Measurements from ENCODE around the gene CACNA1E. TPM values are rescaled to one million over a fixed set of nuclear protein-coding genes. Genes with fewer than 3 reads are reported as not detected.

CACNA1E gene
- polyA plus RNA-seq, 1 donor: 0.32 TPM

DNA sequence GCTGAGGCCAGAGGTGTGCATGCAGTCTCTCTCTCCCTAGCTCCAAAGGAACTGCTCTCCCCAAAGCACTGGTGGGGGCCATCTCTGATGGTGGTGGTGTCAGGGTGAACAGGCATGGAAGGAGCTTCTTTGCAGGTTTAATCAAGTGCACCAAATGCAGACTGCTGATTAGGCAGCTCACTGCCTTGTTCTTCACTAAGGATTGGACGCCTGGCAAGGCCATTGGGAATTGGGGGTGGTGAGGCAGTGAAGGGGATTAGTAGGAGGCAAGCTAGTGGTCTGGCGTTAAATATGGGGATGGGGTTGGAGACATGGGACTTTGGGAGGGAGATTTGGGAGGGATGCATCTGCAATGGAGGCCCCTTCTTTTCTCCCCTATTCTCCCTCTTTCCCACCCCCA lies 1.5 kb downstream of the CACNA1E start:
- no peak for DNase-seq (ENCODE audit: low read depth)

DNA sequence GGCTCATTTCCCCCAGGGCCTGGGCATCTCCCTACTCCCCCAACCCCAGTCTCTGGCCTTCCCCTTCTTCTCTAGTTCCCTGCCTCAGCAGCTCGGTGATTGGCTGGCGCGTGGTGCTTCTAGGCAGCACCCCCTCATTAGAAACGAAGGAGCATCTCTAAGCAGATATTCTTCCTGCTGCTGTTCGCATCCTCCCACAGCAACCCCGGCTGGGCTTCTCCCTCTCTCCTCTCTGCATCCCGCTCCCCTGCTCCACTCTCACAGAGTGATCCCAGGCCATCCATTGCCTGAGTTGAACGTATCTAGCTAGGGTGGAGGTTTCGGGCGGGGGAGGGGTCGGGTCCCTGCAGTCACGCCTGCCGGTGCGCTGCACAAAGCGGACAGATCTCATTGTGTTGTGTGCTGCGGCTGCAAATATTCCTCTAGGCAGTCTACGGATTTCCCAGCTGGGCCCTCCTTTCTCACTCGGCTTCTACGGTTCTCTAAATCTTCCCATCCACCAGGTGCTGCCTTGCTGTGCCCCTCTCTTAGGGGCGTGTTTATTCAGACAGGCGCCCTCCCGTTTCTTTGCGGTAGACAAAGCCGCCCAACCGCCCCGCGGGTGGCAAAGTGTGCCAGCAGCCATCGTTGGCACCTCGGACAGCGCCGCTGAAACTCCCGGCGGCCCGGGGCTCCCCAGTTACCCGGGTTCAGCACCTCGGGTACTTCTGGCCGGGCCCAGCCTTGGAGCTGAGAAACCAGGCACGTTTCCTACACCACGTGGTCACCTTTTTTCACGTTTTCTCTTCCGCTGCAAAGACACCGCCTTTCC lies 2.2 kb downstream of the CACNA1E start:
- DNase-seq (ENCODE audit: low read depth): no peak

DNA sequence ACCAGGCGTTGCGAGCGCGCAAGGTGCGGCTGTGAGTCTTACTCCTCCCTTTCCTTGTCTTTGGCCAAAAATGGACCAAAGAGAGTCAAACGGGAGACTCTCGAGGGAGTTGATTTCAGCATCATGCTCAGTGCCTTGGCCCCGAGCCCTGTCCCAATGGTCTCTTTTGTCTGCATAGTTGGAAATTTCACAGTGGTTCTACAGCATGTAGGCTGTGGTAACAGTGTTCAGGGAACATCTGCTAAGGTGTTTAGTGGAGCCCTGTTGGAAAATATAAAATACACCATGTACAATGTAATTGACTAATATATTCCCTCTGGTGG lies 2.7 kb downstream of the CACNA1E start:
- no peak for DNase-seq (ENCODE audit: low read depth)

DNA sequence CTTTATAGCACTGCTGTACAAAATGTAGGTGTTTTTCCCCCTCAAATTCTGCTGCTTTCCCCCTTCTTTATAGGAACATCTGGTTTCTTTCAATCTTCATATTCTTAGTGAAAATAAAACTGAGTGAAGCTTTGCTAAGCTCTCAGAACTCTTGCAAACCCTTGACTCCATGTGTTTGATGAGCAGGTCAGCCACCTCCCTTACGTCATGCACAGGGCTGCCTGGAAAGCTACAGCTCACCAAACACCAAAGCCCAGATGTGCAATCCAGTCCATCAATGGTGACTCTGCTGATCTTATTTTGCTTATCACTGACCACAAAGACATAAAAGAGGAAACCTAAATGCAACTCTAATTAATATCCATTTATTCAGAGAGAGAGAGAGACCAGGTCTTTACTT lies 5.5 kb downstream of the CACNA1E start:
- no peak for DNase-seq (ENCODE audit: low read depth)

DNA sequence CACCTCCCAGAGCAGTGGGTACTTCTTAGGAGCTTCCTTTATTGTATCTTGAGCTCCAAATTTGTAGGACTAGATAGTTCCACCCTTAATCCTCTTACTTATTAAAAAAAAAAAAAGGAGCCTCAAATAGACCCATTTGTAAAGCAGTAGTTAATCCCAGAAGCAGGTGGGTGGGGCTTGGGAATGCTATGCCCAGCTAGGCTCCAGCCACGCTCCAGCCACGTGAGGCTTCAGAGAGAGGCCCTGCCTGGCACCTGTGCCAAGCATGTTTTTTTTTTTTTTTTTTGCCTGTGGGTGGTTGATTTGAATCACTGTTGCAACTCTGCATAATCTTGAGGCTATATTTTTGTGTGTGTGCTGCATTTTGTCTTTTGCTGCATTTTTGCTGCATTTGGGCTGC lies 7.0 kb downstream of the CACNA1E start:
- DNase-seq (ENCODE audit: low read depth): no peak

DNA sequence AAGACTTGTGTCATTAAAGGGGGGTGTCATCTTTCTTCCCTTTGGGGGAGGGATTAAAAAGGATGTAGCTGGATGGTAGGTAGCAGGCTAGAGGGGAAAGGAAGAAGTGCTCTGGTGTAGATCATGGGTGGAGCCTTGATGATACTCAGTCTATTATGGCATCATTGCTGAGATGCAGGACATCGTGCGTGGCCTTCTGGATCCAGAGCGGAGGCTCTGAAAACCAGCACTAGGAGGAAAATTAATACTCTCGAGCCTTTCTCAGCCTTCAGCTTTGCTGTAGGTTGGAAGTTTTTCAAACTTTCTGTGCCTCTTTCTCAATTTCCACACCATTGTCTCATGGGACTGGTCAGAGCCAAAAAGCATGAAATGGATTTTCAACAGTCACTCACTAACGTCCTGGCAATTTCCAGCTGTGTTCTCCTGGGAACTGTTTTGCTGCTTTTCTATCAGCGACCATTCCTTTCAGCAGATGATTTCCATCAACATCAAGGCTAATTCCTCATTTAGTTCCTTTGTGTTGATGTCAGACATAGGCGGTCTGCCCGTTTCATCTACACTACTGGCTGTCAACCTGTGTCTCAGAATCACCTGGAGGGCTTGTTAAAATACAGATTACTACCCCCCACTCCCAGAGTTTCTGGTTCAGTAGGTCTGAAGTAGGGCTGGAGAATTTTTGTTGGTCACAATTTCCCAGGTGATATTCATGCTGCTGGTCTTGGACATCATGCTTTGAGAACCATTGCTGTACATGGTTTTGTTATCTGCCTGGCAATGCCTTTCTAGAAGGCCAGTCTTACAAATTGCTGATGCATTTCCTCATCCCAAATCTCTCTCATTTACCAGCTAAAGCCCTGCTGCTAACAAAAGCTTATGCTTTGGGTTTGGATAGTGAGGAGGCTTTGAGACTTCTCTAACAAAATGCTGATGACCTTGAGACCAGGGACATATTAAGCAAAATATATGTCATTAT lies 7.7 kb downstream of the CACNA1E start:
- peak; percentile 36 for DNase-seq (ENCODE audit: low read depth)

DNA sequence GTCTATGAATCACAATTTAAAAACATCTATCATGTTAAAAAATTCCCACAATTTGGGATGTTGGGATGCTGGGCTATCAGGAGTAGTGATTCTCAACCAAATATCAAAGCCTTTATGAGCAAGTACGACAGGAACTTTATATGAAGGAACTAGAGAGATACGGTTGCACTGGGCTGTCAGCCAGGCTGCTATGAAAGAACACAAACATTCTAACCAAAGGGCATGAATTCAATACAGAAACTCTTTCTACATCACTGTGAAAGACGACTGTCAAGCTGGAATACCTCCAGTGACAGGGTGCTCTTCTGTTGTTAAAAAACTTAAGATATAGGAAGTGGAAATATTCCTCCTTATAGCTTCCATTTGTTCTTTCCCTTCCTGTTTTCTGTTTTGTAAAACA lies 9.8 kb downstream of the CACNA1E start:
- no peak for DNase-seq (ENCODE audit: low read depth)

DNA sequence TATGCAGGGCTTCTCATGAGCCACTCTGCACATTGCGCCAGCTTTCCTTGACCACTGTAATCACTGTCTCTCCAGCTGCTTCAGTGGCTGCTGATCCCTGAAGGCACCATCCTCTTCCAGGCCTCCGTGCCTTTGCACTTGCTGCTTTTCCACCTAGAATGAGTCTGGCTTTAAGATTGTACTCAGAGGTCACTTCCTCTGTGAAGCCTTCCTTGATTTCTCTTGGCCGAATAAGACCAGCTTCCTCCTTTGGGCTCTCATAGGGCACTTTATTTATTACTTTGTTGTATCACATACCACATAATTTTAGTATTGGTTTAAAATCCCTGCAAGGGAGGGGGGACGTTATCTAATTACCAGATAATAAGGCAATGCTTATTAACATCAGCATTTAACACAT lies 10.6 kb downstream of the CACNA1E start:
- no peak for DNase-seq (ENCODE audit: low read depth)

DNA sequence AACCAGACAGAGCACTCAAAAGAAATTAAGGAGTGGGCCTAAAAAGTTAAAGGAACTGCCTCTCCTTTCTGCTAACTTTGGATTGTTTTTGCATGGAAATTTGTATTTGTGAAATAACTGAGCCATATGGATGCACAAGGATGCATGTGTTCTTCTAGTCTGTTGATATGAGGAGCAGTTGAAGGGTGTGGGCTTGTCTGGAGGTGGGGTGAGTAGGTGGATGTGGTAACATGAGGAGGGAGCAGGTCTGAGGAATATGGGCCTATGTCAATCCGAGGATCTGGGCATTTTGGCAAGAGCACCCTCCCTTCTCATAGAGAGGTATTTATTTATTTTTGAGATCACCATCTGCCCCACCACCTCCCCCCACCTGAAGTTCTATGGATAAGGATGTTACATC lies 13.4 kb downstream of the CACNA1E start:
- no peak for DNase-seq (ENCODE audit: low read depth)

DNA sequence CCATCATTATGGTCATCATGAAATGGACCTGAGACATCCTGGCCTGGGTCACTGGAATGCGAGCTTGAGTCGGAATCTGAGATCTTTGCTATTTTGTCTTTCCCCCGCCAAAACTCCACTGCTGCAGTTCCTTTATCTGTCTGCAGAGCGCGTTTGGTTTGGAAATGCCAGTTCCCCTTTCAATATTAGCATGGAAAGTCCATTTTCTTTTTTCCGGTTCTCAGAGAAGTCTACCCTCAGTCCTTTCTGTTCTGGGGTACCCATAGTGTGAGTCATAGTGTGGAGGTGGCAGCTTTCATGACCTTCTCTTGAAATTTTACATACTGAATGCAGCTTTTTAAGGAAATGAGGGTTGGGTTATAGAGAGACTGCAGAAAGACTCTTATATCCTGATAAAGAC lies 14.6 kb downstream of the CACNA1E start:
- DNase-seq (ENCODE audit: low read depth): no peak

DNA sequence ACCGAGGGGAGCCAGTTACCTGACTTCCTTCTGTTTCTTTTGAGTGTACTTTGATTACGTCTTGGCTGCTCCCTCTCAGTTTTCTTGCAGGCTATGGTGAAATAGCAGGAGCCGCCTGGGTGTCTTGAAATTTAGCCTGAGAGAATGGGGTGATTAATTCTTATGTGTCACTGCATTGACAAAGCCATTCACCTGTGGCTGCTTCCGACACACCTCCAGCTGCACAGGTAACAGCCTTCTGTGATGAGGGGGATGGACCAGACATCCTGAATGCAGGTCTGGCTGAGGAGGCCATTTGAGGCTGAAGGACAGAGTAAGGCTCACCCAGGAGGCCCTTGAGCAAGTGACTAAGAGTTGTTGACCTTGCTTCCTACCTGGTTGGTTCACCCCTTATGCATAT lies 16.5 kb downstream of the CACNA1E start:
- no peak for DNase-seq (ENCODE audit: low read depth)

DNA sequence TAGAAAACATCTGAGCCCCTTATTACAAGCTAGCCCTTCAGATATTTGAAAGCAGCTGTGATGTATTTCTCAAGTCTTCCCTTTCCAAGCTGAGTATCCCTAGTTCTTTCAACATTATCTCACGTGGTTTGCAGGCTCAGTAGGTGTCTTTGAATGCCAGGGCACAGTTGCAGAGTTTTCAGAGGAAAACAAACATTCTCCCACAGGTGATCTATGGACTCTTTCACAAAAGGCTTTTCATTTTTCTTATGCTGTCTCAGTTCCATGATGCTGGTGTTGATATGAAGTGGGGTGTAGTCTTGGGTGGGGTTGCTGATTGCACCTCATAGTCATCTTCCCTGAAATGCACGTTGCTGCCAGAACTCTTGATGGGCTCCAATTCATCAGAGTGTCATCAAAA lies 17.3 kb downstream of the CACNA1E start:
- DNase-seq (ENCODE audit: low read depth): no peak

DNA sequence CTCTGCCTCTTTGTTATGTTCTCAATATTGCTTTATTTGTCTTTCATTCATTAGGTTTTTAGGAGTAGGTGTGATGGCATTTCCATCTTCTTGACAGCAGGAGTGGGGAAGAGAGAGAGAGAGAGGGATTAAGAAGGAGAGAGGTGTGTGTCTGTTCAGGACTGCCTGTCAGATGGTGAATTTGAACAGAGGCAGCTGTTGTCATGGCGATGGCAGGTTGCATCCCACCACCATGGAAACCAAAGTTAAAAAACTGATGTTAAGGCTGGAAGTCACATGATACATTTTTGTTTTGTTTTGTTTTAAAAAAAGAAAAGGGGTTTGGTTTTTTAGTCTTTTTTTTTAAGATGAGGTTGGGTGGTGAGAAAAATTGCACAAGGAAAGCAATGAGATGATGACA lies 18.3 kb downstream of the CACNA1E start:
- no peak for DNase-seq (ENCODE audit: low read depth)

DNA sequence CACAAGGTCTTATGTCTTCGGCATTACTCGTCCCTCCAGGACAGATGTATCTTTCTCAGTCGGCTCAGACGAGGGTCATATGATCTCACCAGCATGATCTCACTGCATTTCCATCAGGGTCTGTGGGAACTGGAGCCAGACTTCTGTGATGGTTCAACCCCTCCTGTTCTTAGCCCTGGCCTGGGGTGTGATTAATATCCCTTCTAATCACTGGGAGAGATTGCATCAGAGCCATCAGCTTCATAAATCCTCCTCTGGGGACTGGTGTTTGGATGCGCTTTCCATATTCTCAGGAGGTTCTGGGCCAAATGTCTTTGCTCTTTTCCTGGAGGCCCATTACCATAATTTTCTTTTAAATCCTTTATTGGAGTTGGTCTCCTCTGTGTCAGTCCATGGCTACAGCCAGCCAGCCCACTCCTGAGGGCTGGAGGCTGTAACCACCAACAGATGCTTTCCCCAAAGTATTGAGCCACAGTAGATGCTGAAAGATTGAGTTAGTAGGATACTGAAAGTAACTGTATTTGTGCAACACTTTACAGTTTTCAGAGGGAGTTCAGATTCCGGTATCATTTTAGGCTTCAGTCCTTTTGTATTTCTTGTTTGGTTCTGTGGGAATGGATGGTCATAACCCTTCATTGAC lies 20.0 kb downstream of the CACNA1E start:
- DNase-seq (ENCODE audit: low read depth): peak; percentile 56

DNA sequence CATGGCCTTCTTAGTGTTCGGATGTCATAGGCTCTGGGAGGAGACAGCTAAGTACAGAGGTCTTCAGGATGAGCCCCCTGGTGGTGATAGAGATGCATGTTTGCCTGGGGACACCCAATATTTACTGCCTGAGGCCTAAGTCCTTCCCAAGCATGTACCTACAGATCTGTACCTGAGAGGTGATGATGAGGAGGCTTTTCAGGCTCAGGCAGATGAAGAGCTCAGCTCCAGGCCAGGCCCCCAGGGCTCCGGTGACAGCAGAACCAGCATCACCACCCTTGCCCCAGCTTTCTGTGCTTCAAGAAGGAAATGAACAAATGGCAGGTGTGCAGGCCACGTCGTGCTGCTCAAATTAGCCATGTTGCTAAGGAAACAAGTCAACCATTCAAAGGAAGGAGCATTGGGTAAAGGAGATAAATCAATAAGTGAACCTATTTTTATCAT lies 21.1 kb downstream of the CACNA1E start:
- DNase-seq (ENCODE audit: low read depth): no peak

DNA sequence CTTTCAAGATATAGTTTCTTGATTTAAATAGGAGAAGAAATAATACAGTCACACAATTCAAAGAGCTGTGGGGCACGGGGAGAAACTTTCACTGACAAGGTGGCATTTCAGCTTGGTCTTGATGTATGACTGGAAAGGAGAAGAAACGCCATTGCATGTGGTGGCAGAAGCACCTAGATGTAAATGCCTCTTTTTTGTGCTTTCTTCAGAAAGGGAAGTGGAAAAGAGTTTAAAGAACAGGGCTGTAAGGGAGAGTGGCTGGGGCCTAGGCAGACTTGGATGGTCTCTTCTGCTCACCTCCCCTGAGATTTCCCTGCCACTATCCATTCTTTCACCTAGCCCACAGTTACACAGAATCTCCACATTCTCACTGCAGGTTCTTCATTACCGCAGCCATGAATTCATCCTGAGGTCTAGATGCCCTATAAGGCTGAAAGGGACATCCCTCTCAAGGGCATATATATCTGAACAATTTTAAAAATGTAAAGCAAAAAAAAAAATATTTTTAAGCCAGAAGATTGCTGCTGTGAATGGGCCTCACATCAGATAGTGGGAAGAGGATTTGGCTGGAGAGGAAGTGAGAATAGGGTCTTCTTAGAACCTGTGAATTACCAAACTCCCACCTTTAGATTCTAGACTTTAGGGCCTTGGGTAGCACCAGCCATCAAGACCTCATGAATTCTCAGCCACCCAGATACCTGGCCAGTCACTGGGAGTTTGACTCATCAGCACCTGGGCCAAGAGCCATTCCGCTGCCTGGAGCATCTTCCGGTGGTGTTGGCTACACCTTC lies 23.4 kb downstream of the CACNA1E start:
- no peak for DNase-seq (ENCODE audit: low read depth)

DNA sequence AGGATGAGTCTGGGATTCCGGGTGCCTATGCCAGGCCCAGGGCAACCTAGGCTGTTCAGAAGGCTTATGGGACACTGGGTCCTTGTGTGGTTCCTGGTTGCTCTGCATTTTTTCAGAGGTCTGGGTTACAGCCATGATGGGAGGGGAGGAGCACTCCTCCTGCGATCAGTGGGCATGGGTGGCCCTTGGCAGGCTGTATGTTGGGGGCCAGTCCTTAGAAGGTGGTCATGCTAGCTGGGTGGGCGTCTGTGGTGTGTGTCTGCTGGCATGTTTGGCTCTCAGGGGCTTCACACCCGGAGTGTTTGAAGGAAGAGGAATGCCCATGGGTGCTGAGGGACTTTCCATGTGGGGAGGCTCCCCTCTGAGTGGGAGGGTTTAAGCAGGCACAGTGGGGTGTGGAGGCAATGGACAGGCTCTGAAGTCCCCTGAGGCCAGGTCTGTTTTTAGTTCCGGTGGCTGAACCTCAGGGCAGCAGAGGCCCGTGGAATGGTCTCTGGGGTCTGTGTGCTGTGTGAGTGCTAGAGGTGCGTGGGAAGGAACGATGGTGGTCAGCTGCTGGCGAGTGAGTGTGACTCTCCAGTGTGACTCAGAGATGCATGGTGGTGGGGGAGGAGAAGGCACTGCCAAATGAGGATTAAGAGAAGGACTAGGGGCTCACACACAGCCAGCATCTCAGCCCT lies 25.3 kb downstream of the CACNA1E start:
- no peak for DNase-seq (ENCODE audit: low read depth)

DNA sequence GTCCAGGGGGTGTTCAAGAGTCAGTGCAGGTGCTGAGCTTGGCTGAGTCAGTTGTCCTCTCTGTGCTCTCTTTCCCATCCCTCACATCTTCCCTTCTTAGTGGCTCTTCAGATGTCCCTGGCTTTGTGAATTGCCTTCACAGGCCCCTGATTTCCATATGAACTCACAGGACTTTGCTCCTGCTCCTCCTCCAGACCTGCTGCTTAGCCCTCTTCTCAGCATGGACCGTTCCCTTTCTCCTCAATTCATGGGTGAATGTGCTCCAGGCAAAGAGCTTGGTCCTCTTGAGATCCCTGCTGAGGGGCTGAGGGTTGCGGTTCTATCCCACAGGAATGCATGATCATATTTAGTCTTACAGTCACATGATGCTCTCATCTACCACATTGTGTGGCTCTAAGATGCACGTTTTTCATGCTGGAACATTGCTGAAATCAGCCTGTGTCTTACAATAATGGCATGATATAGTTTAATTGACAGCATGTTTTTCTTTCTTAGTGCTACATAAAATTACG lies 30.5 kb downstream of the CACNA1E start:
- DNase-seq (ENCODE audit: low read depth): no peak

DNA sequence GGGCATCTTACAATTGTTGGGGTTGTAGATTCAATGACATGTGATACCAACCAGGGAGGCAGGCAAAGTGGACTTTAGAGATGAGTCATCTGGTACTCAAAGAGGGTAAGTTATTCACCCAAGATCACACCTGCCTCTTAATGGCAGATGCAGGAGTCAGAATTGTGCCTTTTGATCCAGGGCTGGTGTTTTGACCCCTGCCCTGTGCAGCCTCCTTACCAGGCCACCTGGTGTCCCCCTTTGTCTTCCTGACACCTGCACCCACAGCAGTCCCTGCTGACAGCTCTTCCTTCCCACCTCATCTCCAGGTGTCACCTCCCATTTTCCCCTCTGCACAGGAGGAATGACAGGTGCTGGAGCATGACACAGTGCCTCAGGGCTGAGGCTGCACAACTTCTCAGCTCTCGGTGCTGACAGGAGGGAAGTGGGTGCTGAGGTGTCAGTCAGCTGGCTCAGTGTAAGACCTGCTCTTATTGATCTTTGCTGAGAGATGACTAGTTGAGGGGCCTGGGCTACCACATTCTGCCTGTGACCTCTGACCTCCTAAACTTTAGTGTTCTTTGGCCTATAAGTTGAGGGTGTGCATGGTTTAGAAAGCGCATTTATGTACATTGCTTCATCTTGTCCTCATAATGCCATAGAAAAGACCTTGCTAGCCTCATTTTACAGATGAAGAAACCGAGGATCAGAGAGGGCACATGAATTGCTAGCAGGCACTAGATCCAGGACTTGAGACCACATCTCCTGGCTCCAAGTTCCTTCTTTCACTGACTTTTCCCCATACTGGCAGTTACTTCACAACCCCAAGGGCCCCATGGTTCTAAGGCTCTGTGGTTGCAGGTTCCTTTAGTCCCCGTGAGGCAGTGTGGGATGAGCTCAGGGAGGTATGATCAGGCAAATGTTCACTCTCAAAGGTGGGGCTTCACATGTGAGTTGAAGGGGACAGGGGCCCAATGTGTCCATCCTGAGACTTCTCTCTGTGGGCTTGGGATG lies 31.3 kb downstream of the CACNA1E start:
- no peak for DNase-seq (ENCODE audit: low read depth)

DNA sequence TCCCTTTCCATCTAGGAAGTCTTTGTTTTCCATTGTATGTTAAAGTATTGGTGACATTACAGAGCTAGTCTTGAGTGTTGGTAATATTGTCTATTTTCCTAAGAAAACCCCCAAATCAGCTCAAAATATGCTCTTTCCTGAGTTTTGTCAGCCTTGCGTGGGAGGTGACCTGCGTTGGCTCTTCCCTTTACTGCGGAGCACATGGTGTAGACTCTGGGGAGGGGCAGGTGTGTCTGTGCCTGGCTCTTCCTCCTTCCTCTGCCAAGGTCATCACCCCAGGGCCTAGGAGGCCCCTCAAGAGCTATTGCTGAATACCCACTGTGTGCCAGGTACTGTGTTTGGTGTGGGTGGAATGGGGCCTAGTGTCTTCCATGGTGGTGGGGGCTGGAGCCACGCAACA lies 33.4 kb downstream of the CACNA1E start:
- no peak for DNase-seq (ENCODE audit: low read depth)
